Measurements from ENCODE around the gene FLNC. TPM values are rescaled to one million over a fixed set of nuclear protein-coding genes. Genes with fewer than 3 reads are reported as not detected.

FLNC gene
- total and polyA plus RNA-seq, 2 experiments from 2014 or later = 46.6 to 60.7 TPM

- H3K9me3 ChIP-seq (ENCODE audit: low read depth) = no peaks in the 10 kb centered on the region
- TF ChIP-seq CTCF (IDR thresholded peaks at IDR 0.05; ENCODE audit: poor library complexity) (no peak), EZH2phosphoT487 (IDR thresholded peaks at IDR 0.05; ENCODE audit: low read depth, severe bottlenecking, unreplicated experiment) (no peak), EZH2 (IDR thresholded peaks at IDR 0.05; ENCODE audit: borderline replicate concordance) (no peak)
- H3K4me2 ChIP-seq = no peak overlapping the region
- H3K4me1 ChIP-seq (ENCODE audit: insufficient read depth) = no peaks in the 10 kb centered on the region
- no peak overlapping the region for H3K27ac ChIP-seq
- H3K4me3 ChIP-seq = no peak overlapping the region
- no peaks in the 10 kb centered on the region for H3K79me2 ChIP-seq
- H3K36me3 ChIP-seq (replicated peaks; ENCODE audit: insufficient read depth, low read depth) = no peaks in the 10 kb centered on the region
- H4K20me1 ChIP-seq (ENCODE audit: insufficient read depth, poor library complexity, severe bottlenecking) = no peaks in the 10 kb centered on the region
- no peaks in the 10 kb centered on the region for H3K27me3 ChIP-seq
- no peak overlapping the region for H2AFZ ChIP-seq
- no peaks in the 10 kb centered on the region for H3K9me2 ChIP-seq (replicated peaks; ENCODE audit: insufficient read depth)
- no peak for DNase-seq (ENCODE audit: low spot score)
- WGBS (ENCODE audit: low lambda C conversion rate, missing lambda C conversion rate) = 94% methylated on average over 3 of the region's 3 CpGs
These were observed 29.6 kb upstream of the FLNC start for GRCh38 chr7:128800567-128800966.

GRCh38 chr7:128801003-128801402, 29.2 kb upstream of the FLNC start:
- H3K79me2 ChIP-seq = no peaks in the 10 kb centered on the region
- DNase-seq (ENCODE audit: low spot score) = peak; percentile 20
- H2AFZ ChIP-seq = no peak overlapping the region
- no peaks in the 10 kb centered on the region for H3K9me3 ChIP-seq (ENCODE audit: low read depth)
- no peak overlapping the region for H3K4me3 ChIP-seq
- TF ChIP-seq EZH2phosphoT487 (IDR thresholded peaks at IDR 0.05; ENCODE audit: low read depth, severe bottlenecking, unreplicated experiment) = no peak
- no peak for TF ChIP-seq EZH2 (IDR thresholded peaks at IDR 0.05; ENCODE audit: borderline replicate concordance)
- no peak for TF ChIP-seq CTCF (IDR thresholded peaks at IDR 0.05; ENCODE audit: poor library complexity)
- H4K20me1 ChIP-seq (ENCODE audit: insufficient read depth, poor library complexity, severe bottlenecking) = no peaks in the 10 kb centered on the region
- H3K4me1 ChIP-seq (ENCODE audit: insufficient read depth) = no peaks in the 10 kb centered on the region
- WGBS (ENCODE audit: low lambda C conversion rate, missing lambda C conversion rate) = 88% methylated on average over 9 of the region's 9 CpGs
- H3K9me2 ChIP-seq (replicated peaks; ENCODE audit: insufficient read depth) = no peaks in the 10 kb centered on the region
- no peak overlapping the region for H3K27ac ChIP-seq
- no peaks in the 10 kb centered on the region for H3K27me3 ChIP-seq
- no peaks in the 10 kb centered on the region for H3K36me3 ChIP-seq (replicated peaks; ENCODE audit: insufficient read depth, low read depth)
- H3K4me2 ChIP-seq = no peak overlapping the region

- H3K4me2 ChIP-seq = no peak overlapping the region
- no peak overlapping the region for H3K27ac ChIP-seq
- no peak overlapping the region for H3K4me3 ChIP-seq
- no peaks in the 10 kb centered on the region for H3K36me3 ChIP-seq (replicated peaks; ENCODE audit: insufficient read depth, low read depth)
- H3K27me3 ChIP-seq = no peaks in the 10 kb centered on the region
- no peaks in the 10 kb centered on the region for H3K9me3 ChIP-seq (ENCODE audit: low read depth)
- no peaks in the 10 kb centered on the region for H3K79me2 ChIP-seq
- no peak for DNase-seq (ENCODE audit: low spot score)
- H2AFZ ChIP-seq = no peak overlapping the region
- no peaks in the 10 kb centered on the region for H4K20me1 ChIP-seq (ENCODE audit: insufficient read depth, poor library complexity, severe bottlenecking)
- H3K4me1 ChIP-seq (ENCODE audit: insufficient read depth) = no peaks in the 10 kb centered on the region
- no peak for TF ChIP-seq CTCF (IDR thresholded peaks at IDR 0.05; ENCODE audit: poor library complexity)
- TF ChIP-seq EZH2phosphoT487 (IDR thresholded peaks at IDR 0.05; ENCODE audit: low read depth, severe bottlenecking, unreplicated experiment) = no peak
- WGBS (ENCODE audit: low lambda C conversion rate, missing lambda C conversion rate) = 96% methylated on average over 2 of the region's 2 CpGs
- H3K9me2 ChIP-seq (replicated peaks; ENCODE audit: insufficient read depth) = no peaks in the 10 kb centered on the region
These were observed 28.4 kb upstream of the FLNC start for GRCh38 chr7:128801667-128802418.

All from hepatocyte (in vitro differentiated cells).